Heart left ventricle (tissue), 13 donors: ENCODE measurements around the gene PCDHB13.

Experiments
- CTCF ChIP-seq, 12 donors: fragments of 200-600 bp; sonication (generic) in 4 of 12; IDR thresholded peaks; one replicate each; pipeline versions ENCODE4 v1.5.0 to v1.8.0; 2018 to 2022; ENCODE audit warnings: antibody characterized with exemption in 12 of 12, mild to moderate bottlenecking in 5 of 12
- POLR2A ChIP-seq, 2 donors: fragments of 450-650 bp; IDR thresholded peaks; one replicate each; pipeline ENCODE4 v1.6.1; 2017; ENCODE audit warnings: antibody characterized with exemption in 2 of 2, mild to moderate bottlenecking in 2 of 2, moderate library complexity in 2 of 2
- donor health status: ischemic (EF 13 %, LVEDD 7.1; RV severe dilation, severe dysfunction).
- donor health status: DM: no; HTN: yes; CAD: no.
- donor health status: DM: no; HTN: no; CAD: no.
- donor health status: ischemic (EF 25% LVEDD 6.9; RV normal size, moderate dysfunction).
- donor health status: ischemic (EF 25% LVEDD 5.7; RV mildly dilated, moderate dysfunction).
- donor health status: ischemic (EF 35%, LVEDD 5.7; RV mildly dilated, moderate dysfunction).
- donor health status: nonischemic (EF 11% LVEDD 7.7; RV severe dilation, severe dysfunction).
- donor health status: DM: yes; HTN: yes; CAD: no.
- donor health status: PGD.
- donor health status: ischemic (EF 29% LVEDD 5.4; RV normal size, mild dysfunction).
- donor health status: nonischemic (EF 23%, LVEDD 6.1; RV moderate dilation, normal function).

- TF ChIP-seq CTCF (IDR thresholded peaks at IDR 0.05) (no peak), POLR2A (IDR thresholded peaks at IDR 0.05) (no peak)
These were observed 23.0 kb downstream of the PCDHB13 start for GRCh38 chr5:141236516-141237313.
